ENCODE measurements around the gene RBL1. TPM values are rescaled to one million over a fixed set of nuclear protein-coding genes. Genes with fewer than 3 reads are reported as not detected.

Gene RBL1
- total RNA-seq, 2 donors from 2014 or later = 6.9 to 17.6 TPM

GRCh38 chr20:36957875-36958667 is 137.7 kb downstream of the RBL1 start:
- Histone ChIP-seq H3K4me3 (no peak overlapping the region), H3K9ac (ENCODE audit: low read depth in 2 of 2, low read length in 2 of 2) (no peak overlapping the region), H3K27me3 (no peaks in the 10 kb centered on the region), H3K27ac (no peak overlapping the region), H3K9me3 (no peaks in the 10 kb centered on the region), H3K36me3 (no peaks in the 10 kb centered on the region), H3K4me1 (no peaks in the 10 kb centered on the region)
- intact Hi-C loops (cut with DNase I) = no loop called here
- no peak for DNase-seq
- TF ChIP-seq, protein P1, sequence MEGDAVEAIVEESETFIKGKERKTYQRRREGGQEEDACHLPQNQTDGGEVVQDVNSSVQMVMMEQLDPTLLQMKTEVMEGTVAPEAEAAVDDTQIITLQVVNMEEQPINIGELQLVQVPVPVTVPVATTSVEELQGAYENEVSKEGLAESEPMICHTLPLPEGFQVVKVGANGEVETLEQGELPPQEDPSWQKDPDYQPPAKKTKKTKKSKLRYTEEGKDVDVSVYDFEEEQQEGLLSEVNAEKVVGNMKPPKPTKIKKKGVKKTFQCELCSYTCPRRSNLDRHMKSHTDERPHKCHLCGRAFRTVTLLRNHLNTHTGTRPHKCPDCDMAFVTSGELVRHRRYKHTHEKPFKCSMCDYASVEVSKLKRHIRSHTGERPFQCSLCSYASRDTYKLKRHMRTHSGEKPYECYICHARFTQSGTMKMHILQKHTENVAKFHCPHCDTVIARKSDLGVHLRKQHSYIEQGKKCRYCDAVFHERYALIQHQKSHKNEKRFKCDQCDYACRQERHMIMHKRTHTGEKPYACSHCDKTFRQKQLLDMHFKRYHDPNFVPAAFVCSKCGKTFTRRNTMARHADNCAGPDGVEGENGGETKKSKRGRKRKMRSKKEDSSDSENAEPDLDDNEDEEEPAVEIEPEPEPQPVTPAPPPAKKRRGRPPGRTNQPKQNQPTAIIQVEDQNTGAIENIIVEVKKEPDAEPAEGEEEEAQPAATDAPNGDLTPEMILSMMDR (IDR thresholded peaks at IDR 0.05) = no peak

DNA sequence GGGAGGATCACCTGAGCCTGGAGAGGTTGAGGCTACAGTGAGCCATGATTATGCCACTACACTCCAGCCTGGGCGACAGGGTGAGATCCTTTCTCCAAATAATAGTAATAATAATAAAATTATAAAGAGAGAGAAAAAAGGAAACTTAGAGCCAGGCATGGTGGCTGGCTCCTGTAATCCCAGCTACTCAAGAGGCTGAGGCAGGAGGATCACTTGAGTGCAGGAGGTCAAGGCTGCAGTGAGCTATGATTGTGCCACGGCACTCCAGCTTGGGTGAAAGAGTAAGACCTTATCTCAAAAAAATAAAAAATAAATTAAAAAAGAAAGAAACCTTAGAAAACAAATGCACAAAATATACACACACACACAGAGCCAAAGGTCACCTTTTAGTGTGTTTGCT is 139.1 kb downstream of the RBL1 start:
- H3K4me1 ChIP-seq = no peaks in the 10 kb centered on the region
- no peak overlapping the region for H3K4me3 ChIP-seq
- intact Hi-C loops (cut with DNase I) = no loop called here
- no peaks in the 10 kb centered on the region for H3K9me3 ChIP-seq
- DNase-seq = no peak
- TF ChIP-seq, protein P1 (IDR thresholded peaks at IDR 0.05) = no peak
- H3K9ac ChIP-seq (ENCODE audit: low read depth in 2 of 2, low read length in 2 of 2) = no peak overlapping the region
- H3K36me3 ChIP-seq = no peaks in the 10 kb centered on the region
- no peak overlapping the region for H3K27ac ChIP-seq
- no peaks in the 10 kb centered on the region for H3K27me3 ChIP-seq

DNA sequence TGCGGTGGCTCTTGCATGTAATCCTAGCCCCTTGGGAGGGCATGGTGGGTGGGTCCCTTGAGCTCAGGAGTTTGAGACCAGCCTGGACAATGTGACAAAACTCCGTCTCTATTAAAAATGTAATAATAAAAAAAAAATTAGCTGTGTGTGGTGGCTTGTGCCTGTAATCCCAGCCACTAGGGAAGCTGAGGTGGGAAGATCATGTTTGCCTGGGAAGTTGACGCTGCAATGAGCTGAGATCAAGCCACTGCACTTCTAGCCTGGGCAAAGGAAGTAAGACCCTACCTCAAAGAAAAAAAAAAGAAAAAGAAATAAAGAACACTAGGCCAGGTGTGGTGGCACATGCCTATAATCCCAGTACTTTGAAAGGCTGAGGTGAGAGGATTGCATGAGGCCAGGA is 139.8 kb downstream of the RBL1 start:
- no peaks in the 10 kb centered on the region for H3K36me3 ChIP-seq
- no peak overlapping the region for H3K4me3 ChIP-seq
- TF ChIP-seq, protein P1 (IDR thresholded peaks at IDR 0.05) = no peak
- intact Hi-C loops (cut with DNase I) = no loop called here
- no peak overlapping the region for H3K27ac ChIP-seq
- no peaks in the 10 kb centered on the region for H3K9me3 ChIP-seq
- no peaks in the 10 kb centered on the region for H3K4me1 ChIP-seq
- no peaks in the 10 kb centered on the region for H3K27me3 ChIP-seq
- no peak overlapping the region for H3K9ac ChIP-seq (ENCODE audit: low read depth in 2 of 2, low read length in 2 of 2)
- DNase-seq = no peak

DNA sequence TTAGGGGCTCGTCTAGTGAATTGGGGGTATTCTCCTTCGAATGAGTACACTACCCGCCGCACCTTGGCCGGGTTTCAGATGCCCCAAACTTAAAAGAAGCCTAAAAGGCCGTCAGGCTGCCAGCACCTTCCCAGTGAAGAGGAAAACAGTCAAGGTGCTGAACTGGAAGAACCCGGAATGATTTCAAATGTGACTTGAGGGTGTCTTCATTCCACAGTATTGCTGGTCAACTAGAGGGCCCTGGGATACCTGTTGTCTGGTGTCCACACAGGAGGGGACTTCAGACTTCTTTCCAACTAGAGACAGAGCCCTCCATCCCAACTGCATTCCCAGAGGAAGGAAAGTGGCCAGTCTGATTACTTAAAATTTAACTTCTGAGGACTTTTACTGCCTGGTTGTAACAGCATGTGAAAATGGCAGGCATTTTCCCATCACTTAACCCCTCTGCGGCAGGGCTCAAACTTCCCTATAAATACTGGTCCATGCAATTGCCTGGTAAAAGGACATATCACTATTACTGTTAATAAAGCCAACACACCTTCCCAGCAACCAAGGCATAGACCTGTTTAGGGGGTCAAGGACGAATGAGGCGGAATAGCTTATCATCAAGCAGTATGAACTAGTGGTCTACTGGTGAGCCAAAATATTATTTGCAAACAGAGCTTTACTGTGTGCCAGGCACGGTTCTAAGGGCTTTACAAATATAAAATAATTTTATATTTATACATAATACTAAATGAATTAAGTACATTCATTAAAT is 143.6 kb downstream of the RBL1 start:
- no peaks in the 10 kb centered on the region for H3K27me3 ChIP-seq
- H3K9ac ChIP-seq (ENCODE audit: low read depth in 2 of 2, low read length in 2 of 2) = peak overlapping the region; percentile 44 to 88
- TF ChIP-seq, protein P1 (IDR thresholded peaks at IDR 0.05) = no peak
- H3K27ac ChIP-seq = peak overlapping the region; percentile 90
- no peaks in the 10 kb centered on the region for H3K9me3 ChIP-seq
- no peaks in the 10 kb centered on the region for H3K36me3 ChIP-seq
- no peaks in the 10 kb centered on the region for H3K4me1 ChIP-seq
- peak overlapping the region; percentile 99 for H3K4me3 ChIP-seq
- intact Hi-C loops (cut with DNase I) = no loop called here
- no peak for DNase-seq

- peak; percentile 98 for DNase-seq
- H3K27me3 ChIP-seq = no peaks in the 10 kb centered on the region
- H3K9me3 ChIP-seq = no peaks in the 10 kb centered on the region
- H3K36me3 ChIP-seq = no peaks in the 10 kb centered on the region
- intact Hi-C loops (cut with DNase I) = no loop called here
- H3K4me1 ChIP-seq = no peaks in the 10 kb centered on the region
- TF ChIP-seq, protein P1 (IDR thresholded peaks at IDR 0.05) = no peak
- H3K4me3 ChIP-seq = peak within 1 kb of the TSS; percentile 99
- peak within 1 kb of the TSS; percentile 90 for H3K27ac ChIP-seq
- peak within 1 kb of the TSS; percentile 88 to 94 for H3K9ac ChIP-seq (ENCODE audit: low read depth in 2 of 2, low read length in 2 of 2)
These were observed 144.4 kb downstream of the RBL1 start, which contains the start of gene SAMHD1 for GRCh38 chr20:36951198-36951978. Gene SAMHD1, minus strand, starts transcription at chr20:36951708. Its CDS starts 65 bp downstream, at chr20:36951643.
